ENCODE measurements around the gene NKX1-1. TPM values are rescaled to one million over a fixed set of nuclear protein-coding genes. Genes with fewer than 3 reads are reported as not detected.
"Not testable (repeated sequence)": the region's sequence is repeated elsewhere in the genome, so short reads cannot be mapped to it uniquely, and the experiment has no call there.

NKX1-1 gene
- total RNA-seq, 1 donor from 2014 or later, result not detected

DNA sequence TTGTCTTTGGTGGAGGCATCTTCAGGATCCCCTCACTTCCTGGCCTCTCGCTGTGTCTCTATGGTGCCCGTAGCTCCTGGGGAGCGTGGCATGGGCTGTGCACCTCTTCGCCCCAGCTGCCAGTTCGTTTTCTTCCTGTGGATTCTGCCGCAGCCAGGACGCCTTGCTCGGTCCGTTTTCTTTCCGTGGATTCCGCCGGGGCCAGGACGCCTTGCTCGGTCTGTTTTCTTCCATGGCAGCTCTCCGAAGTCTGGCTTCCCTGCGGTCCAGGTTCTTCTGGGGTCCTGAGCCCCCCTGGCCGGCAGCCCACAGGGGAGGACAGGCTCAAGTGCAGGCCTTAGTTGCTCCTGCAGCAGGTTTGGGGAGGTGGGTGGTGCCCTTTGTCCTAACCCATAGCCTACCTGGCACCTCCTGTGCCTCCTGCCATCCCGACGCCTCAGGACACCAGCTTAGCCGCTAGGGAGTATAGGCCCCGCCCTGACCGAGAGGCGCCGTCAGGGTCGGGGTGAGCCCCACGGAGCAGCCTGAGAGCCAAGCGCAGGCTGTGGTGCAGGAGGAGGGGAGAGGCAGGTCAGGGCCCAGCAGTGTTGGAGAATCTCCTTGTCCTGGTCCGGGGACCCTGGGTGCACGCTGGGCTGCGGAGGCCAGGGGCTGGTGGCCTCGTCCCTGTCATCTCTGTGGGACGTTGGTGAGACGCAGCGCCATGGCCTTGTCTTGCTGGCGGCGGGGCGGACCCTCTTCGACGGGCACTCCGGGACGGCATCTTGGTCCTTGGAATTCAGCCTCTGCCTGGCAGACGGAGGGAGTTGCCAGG, 32.1 kb downstream of the NKX1-1 start:
- no peak for DNase-seq (ENCODE audit: extremely low spot score in 2 of 2)
- H3K4me1 ChIP-seq, result no peaks in the 10 kb centered on the region
- H3K4me3 ChIP-seq, result no peak overlapping the region
- no peaks in the 10 kb centered on the region for H3K9me3 ChIP-seq
- H3K36me3 ChIP-seq, result no peaks in the 10 kb centered on the region
- TF ChIP-seq, protein P1, sequence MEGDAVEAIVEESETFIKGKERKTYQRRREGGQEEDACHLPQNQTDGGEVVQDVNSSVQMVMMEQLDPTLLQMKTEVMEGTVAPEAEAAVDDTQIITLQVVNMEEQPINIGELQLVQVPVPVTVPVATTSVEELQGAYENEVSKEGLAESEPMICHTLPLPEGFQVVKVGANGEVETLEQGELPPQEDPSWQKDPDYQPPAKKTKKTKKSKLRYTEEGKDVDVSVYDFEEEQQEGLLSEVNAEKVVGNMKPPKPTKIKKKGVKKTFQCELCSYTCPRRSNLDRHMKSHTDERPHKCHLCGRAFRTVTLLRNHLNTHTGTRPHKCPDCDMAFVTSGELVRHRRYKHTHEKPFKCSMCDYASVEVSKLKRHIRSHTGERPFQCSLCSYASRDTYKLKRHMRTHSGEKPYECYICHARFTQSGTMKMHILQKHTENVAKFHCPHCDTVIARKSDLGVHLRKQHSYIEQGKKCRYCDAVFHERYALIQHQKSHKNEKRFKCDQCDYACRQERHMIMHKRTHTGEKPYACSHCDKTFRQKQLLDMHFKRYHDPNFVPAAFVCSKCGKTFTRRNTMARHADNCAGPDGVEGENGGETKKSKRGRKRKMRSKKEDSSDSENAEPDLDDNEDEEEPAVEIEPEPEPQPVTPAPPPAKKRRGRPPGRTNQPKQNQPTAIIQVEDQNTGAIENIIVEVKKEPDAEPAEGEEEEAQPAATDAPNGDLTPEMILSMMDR (IDR thresholded peaks at IDR 0.05), result no peak
- TF ChIP-seq POLR2A (IDR thresholded peaks at IDR 0.05) (no peak), POLR2AphosphoS5 (IDR thresholded peaks at IDR 0.05; ENCODE audit: insufficient read depth in 1 of 2, low read depth in 1 of 2) (no peak)
- intact Hi-C loops (cut with DNase I), result no loop called here
- no peaks in the 10 kb centered on the region for H3K27me3 ChIP-seq
- no peak overlapping the region for H3K27ac ChIP-seq

DNA sequence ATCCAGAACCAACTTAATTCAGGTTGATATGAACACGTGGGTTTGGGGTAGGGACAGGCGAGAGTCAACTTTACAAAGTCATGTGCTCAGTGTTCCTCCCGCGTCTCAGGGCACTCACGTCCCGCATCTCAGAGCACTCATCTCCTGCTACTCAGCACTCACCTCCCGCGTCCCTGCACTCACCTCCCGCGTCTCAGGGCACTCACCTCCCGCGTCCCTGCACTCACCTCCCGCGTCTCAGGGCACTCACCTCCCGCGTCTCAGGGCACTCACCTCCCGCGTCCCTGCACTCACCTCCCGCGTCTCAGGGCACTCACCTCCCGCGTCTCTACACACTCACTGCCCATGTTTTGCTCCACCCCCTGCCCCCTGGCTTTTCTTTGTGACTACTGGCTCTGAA, 33.7 kb downstream of the NKX1-1 start:
- H3K4me3 ChIP-seq; H3K9me3 ChIP-seq; DNase-seq (ENCODE audit: extremely low spot score in 2 of 2); intact Hi-C loops (cut with DNase I); H3K27ac ChIP-seq; H3K27me3 ChIP-seq; H3K4me1 ChIP-seq; H3K36me3 ChIP-seq: not testable (repeated sequence)

DNA sequence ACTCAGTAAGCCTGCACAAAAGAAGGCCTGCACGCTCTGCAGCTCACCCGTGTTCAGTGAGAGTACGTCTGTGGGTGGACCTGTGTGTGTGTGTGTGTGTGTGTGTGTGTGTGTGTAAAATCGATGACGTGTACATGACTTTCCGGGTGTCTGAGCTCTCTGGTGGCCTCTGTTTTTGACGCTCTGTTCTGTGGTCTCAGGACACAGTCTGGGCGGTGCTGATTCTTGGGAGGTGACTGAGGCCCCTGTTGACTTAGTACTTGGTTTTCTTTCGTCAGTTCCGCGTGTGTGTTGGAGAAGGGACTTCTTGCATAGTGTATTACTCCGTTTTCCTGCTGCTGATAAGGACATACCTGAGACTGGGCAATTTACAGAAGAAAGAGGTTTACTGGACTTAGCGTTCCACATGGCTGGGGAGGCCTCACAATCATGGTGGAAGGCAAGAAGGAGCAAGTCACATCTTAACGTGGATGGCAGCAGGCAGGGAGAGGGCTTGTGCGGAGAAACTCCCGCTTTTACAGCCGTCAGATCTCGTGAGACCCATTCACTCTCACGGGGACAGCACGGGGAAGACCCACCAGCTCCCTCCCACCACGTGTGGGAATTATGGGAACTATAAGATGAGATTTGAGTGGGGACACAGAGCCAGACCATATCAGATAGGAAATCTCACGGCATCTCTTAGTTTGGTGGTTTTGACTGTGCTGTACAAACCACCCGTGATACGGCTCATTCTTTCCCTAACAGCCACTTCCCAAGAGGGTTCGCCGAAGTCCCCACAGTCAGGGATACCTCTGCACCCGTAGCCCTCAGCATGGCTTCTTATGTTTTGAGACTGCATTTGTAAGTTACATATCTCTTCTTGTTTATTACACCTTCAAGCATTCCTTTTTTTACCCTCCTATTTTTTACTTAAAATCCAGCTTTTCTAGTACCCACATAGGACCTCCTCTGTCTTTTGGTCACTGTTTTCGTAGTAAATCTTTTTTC, 34.8 kb downstream of the NKX1-1 start:
- no peaks in the 10 kb centered on the region for H3K4me1 ChIP-seq
- no peak for DNase-seq (ENCODE audit: extremely low spot score in 2 of 2)
- no peak overlapping the region for H3K27ac ChIP-seq
- H3K4me3 ChIP-seq, result no peak overlapping the region
- H3K27me3 ChIP-seq, result no peaks in the 10 kb centered on the region
- H3K9me3 ChIP-seq, result no peaks in the 10 kb centered on the region
- intact Hi-C loops (cut with DNase I), result no loop called here
- H3K36me3 ChIP-seq, result no peaks in the 10 kb centered on the region
- TF ChIP-seq POLR2AphosphoS5 (IDR thresholded peaks at IDR 0.05; ENCODE audit: insufficient read depth in 1 of 2, low read depth in 1 of 2) (no peak), POLR2A (IDR thresholded peaks at IDR 0.05) (no peak)

DNA sequence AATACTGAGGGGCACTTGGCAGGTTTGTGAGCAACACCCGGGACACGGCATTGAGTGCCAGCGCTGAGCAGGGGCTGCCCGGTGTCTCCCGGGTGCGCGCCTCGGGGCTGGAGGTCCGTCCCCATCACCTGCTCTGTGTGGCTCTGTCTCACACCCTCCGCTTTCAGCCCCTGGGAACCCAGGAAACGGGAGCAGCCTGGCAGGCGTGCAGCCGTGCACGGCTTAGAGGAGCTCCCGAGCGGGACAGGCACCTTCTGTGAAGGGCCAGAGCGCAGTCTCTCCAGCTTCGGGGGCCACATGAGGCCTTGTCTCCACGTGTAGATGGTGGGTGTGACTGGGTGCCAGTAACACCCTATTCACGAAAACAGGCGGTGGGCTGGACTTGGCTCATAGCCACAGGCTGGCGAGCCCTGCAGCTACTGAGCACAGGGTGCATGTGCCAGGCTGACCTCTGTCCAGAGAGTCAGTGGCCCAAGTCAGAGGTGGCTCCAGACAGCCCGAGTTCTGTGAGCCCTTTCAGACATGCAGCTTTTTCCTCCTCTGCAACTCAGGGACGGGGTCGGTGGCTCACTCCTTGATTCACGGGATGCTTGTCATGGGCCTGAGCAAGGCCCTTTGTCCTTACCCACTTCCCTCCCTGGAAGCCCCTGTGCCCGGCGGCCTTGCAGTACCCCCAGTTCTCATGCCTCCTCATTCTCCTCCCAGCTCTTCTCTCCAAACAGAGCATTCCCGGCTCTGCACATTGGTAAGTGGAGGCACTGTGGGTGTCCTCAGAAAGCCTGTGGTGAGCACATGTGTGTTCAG, 35.7 kb downstream of the NKX1-1 start:
- Histone ChIP-seq H3K4me3 (no peak overlapping the region), H3K36me3 (no peaks in the 10 kb centered on the region), H3K27ac (no peak overlapping the region), H3K9me3 (no peaks in the 10 kb centered on the region), H3K4me1 (no peaks in the 10 kb centered on the region), H3K27me3 (no peaks in the 10 kb centered on the region)
- intact Hi-C loops (cut with DNase I), result no loop called here
- DNase-seq (ENCODE audit: extremely low spot score in 2 of 2), result no peak
- TF ChIP-seq, protein P1 (IDR thresholded peaks at IDR 0.05), result no peak
- no peak for TF ChIP-seq POLR2AphosphoS5 (IDR thresholded peaks at IDR 0.05; ENCODE audit: insufficient read depth in 1 of 2, low read depth in 1 of 2)
- no peak for TF ChIP-seq POLR2A (IDR thresholded peaks at IDR 0.05)

DNA sequence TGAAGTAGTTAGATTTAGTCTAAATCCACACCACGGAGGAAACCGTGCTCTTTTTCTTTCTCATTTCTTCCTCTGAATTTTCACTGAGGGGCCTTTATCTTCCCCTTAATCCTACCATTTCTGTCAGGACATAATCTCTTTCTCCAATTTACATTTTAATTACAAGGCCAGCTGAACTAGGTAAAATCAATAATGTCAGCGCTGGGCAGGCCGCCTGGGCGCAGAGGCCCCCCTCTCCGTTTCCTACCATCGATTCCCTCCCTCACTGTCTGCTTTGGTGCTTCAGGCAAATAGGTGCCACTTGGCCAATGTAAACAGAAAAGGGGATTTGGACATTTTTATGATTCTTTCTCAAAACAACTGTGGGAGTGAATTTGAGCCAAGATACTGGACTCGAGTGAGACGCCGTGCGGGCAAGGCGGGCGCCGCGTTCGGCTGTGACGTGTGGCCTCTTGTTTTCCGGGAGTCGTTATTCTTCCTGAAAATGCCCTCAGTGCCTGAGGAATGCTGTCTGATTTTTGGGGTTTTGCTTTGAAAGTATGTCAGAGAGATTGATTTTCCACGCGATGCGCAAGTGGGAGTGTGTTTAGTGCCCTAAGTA, 36.7 kb downstream of the NKX1-1 start:
- H3K27ac ChIP-seq, result no peak overlapping the region
- TF ChIP-seq, protein P1 (IDR thresholded peaks at IDR 0.05), result no peak
- no peak for TF ChIP-seq POLR2A (IDR thresholded peaks at IDR 0.05)
- no peak for TF ChIP-seq POLR2AphosphoS5 (IDR thresholded peaks at IDR 0.05; ENCODE audit: insufficient read depth in 1 of 2, low read depth in 1 of 2)
- no peak for DNase-seq (ENCODE audit: extremely low spot score in 2 of 2)

More for the DNA sequence above, 36.7 kb downstream of the NKX1-1 start:
- Histone ChIP-seq H3K36me3 (no peaks in the 10 kb centered on the region), H3K4me1 (no peaks in the 10 kb centered on the region), H3K27me3 (no peaks in the 10 kb centered on the region), H3K9me3 (no peaks in the 10 kb centered on the region), H3K4me3 (no peak overlapping the region)
- intact Hi-C loops (cut with DNase I), result no loop called here
